Activated CD4-positive, alpha-beta T cell treated with anti-CD3 and anti-CD28 coated beads for 1 hour (primary cell): ENCODE data around the gene LRP5.

Experiments
- DNase-seq: peaks from one replicate; pipeline ENCODE4 v3.0.0-alpha.2; 2020

Gene LRP5

DNA sequence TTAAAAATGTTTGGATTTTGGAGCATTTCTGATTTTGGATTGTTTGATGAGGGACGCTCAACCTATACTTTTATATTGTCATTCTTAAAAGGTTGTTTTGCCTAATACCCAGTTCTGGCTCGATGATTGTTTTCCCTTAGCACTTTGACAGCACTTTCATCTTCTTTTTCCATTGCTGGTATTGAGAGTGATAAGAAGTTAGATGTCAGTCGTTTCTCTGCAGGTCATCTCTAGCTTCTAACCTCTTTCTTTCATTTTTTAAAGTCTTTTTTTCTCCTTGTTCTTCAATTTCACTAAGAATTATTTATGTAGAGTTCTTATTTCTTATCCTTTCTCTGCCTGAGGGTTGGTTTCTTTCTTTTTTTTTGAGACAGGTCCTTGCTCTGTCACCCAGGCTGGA lies 167.0 kb downstream of the LRP5 start:
- DNase-seq = no peak

DNA sequence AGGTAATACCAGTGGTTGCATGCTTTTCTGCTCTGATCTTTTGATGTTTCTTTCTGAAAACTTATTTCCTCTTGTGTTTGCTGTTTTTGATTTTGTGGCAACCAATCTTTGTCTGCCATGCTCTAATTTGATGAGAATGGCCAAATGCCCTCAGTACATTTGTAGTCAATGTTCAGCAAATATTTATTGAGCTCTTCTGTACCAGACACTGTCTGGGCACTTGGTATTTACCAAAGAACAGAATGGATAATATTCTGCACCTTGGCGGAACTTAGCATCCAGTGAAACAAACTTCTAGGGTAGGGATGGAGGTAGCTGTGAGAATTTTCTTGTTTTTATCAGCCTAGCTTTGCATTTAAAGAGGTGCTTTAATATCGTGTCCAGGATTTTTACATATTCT lies 167.8 kb downstream of the LRP5 start:
- DNase-seq = no peak

DNA sequence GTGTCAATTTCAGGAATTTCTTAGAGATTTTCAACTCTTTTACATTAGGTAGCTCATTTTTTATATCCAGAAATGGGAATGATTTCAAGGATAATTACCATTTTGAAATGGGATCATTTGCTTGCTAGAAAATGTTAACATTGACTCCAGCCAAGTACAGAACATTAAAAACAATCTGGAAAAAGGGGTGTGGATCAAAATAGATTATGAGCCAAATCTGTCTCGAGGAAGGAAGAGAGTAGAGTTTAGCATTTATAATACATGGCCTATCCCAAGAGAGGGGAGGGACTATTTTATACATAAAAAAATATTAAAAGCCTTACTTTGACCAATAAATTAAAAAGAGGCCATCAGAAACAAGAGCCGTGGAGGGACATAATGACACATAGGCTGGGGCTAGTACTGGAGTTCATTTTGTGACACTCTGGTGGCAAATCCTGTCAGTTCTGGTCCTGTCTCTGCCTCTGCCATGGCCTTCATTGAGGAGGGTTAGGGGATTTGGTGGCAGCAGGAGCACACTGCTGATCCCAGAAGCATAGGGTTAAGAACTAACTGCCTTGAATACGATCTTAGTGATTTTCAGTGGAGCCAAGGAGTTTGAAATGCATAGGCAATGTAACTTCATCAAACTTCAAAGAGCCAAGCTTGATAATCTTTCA lies 168.6 kb downstream of the LRP5 start:
- no peak for DNase-seq

DNA sequence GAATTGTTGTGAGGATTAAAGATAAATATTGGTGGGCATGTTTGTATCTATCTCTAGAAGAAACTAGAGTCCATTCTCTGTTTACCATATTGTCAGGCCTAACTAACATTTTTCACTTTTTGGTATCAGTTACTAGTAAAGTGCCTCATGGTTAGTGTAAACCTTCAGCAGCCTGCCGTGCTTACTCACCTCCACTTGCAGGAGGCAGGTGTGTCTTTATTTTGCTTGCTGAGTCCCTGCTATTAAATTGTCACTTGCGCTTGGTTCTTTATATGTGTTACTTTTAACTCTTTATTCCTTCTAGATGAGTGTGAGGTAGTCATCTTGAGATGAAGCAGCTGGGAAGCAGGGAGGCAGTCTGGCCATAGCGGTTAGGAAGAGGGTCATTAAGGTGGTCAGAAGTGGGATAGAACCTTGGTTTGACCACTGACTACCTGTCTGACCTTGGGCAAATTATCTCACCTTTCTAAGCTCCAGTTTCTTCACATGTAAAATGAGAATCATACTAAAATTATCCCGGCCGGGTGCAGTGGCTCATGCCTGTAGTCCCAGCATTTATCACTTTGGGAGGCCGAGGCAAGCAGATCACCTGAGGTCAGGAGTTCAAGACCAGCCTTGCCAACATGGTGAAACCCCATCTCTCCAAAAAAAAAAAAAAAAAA lies 169.3 kb downstream of the LRP5 start:
- DNase-seq = no peak

DNA sequence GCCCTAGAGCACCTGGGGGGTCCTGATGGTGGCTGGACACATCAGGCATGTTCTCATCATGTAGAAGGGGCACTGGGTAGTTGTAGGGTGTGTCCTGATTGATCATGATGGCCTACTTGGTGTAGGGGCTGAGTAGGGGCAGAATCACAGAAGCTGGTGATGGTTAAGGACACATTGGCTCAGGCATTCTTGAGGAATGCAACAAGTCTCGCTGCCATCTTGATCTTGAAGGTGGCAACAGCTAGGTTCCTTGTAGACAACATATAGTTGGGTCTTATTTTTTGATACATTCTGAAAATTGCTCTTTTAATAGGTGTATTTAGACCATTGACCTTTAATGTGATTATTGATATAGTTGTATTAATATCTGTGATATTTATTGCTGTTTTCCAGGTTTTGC lies 176.2 kb downstream of the LRP5 start:
- DNase-seq = no peak

DNA sequence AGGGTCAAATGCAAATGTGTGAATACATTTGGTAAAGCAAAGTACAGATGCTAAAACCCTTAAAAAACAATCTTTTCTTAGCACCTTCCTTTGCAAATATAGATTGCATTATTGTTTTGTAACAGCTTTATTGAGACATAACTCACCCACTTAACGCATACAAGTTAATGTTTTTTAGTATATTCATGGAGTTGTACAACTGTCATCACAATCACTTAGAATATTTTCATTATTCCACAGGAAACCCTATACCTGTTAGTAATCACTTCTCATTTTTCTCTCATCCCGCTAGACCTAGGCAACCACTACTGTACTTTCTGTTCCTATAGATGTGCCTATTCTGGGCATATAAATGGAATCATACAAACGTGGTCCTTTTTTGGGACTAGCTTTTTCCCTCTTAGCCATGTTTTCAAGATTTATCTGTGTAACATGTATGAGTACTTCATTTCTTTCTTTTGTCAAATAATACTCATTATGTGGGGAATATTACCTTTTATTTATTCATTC lies 182.9 kb downstream of the LRP5 start:
- no peak for DNase-seq

DNA sequence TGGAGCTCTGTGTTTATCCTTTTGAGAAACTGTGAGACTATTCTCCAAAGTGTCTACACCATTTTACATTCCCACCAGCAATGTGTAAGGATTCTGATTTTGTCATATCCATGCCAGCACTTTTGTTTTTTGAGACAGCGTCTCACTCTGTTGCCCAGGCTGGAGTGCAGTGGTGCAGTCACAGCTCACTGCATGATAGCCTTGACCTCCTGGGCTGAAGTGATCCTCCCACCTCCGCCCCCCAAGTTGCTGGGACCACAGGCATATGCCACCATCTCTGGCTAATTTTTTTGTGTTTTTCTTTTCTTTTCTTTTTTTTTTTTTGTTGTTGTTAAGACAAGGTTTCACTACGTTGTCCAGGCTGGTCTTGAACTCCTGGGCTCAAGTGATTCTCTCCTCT lies 183.5 kb downstream of the LRP5 start:
- no peak for DNase-seq

DNA sequence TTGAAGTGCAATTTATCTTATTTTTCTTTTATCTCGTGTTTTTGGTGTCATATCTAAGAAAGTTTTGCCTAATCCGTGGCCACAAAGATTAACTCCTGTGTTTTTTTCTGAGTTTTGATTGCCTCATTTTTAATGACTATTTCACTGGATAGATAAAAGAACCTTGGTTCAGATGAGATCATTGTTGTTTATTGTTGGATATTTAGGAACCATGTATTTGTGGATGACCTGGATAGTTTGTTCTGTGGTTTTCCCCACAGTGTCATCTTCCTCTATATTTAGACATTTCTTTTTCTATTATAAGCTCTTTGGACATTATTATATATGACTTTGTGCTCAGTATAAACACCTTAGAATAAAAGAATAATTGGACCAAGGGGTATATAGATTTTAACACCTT lies 185.4 kb downstream of the LRP5 start:
- DNase-seq = no peak

DNA sequence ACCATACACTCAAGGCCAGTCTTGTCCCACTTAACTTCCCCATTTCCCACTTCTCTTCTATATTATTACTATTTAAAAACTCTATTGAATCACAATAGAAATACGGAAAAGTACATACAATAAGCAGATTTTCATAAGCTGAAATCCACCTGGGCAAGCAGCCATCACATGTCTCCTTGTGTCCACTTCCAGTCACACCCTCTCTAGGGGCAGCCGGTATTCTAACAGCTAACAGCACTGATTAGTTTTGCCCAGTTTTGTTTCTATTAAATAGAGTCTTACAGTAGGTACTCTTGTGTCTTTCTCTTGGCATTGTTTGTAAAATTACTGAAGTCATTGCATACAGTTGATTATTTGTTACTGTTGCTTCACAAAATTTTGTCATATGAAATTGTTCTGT lies 185.9 kb downstream of the LRP5 start:
- DNase-seq = no peak
